GM12891 (cell line): ENCODE results near the gene SCAF11.

ENCODE experiments used
- POLR2A ChIP-seq: IDR thresholded peaks from 2 replicates; pipeline ENCODE4 v1.6.1; 2011; ENCODE audit warnings: low read depth, low read length, control low read depth
- TAF1 ChIP-seq: IDR thresholded peaks from 2 replicates; pipeline ENCODE4 v1.6.1; 2011; ENCODE audit warnings: low read depth, low read length, control low read depth

GRCh38 chr12:45886685-45887084 is 103.7 kb downstream of the SCAF11 start:
- TF ChIP-seq POLR2A (no peak), TAF1 (no peak)
